Keratinocyte (primary cell): ENCODE measurements around the gene HKDC1. TPM values are rescaled to one million over a fixed set of nuclear protein-coding genes. Genes with fewer than 3 reads are reported as not detected.

Experiments used
- DNase-seq: peaks from one replicate; pipeline ENCODE4 v3.0.0-alpha.2; 2011; ENCODE audit warnings: low read depth, missing footprints, low spot score
- FAIRE-seq: peaks from 2 replicates; lab custom pipeline; 2011; peaks lifted over from hg19 to GRCh38; lab: Jason Lieb, UNC
- H2AFZ ChIP-seq: 2 replicates; pipeline ENCODE4 v1.6.0; 2012; ENCODE audit warnings: low read length, control low read depth, inconsistent platforms; ENCODE audit not compliant: control insufficient read depth
- H3K27ac ChIP-seq: 2 replicates; pipeline ENCODE4 v1.5.1; 2011; ENCODE audit warnings: low read length; ENCODE audit not compliant: control insufficient read depth, insufficient read depth
- H3K27me3 ChIP-seq: 3 replicates; pipeline ENCODE4 v1.6.0; 2011; ENCODE audit warnings: low read length; ENCODE audit not compliant: control insufficient read depth, insufficient read depth; ENCODE audit errors: extremely low read depth
- H3K36me3 ChIP-seq, 2 experiments: 2 replicates in 1 of 2; 3 replicates in 1 of 2; pipeline ENCODE4 v1.5.1; 2011; ENCODE audit warnings: low read length in 2 of 2, mild to moderate bottlenecking in 1 of 2; ENCODE audit not compliant: control insufficient read depth in 2 of 2, insufficient read depth in 2 of 2; ENCODE audit errors: extremely low read depth in 1 of 2
- H3K4me1 ChIP-seq: 3 replicates; pipeline ENCODE4 v1.5.1; 2011; ENCODE audit warnings: low read length; ENCODE audit not compliant: control insufficient read depth, insufficient read depth; ENCODE audit errors: extremely low read depth
- H3K4me2 ChIP-seq: 3 replicates; pipeline ENCODE4 v1.6.0; 2011; ENCODE audit warnings: low read depth, low read length; ENCODE audit not compliant: control insufficient read depth, insufficient read depth; ENCODE audit errors: extremely low read depth
- H3K4me3 ChIP-seq, 3 experiments: fragments of 200-600 bp in 1 of 3; sonication (generic) in 1 of 3; 2 replicates in 2 of 3; 3 replicates in 1 of 3; pipeline ENCODE4 v1.5.1; 2011 to 2016; ENCODE audit warnings: low read length in 3 of 3, mild to moderate bottlenecking in 3 of 3, control low read depth in 2 of 3, inconsistent platforms in 1 of 3, low read depth in 1 of 3, mixed read lengths in 1 of 3, mixed run types in 1 of 3, moderate library complexity in 1 of 3; ENCODE audit not compliant: control insufficient read depth in 2 of 3, insufficient read depth in 2 of 3; ENCODE audit errors: extremely low read depth in 1 of 3
- H3K79me2 ChIP-seq: 2 replicates; pipeline ENCODE4 v1.6.0; 2012; ENCODE audit warnings: low read length; ENCODE audit not compliant: control insufficient read depth, insufficient read depth
- H3K9ac ChIP-seq: 3 replicates; pipeline ENCODE4 v1.6.0; 2011; ENCODE audit warnings: low read length; ENCODE audit not compliant: control insufficient read depth, insufficient read depth; ENCODE audit errors: extremely low read depth
- H3K9me1 ChIP-seq: 3 replicates; pipeline ENCODE4 v1.6.0; 2011; ENCODE audit warnings: low read length; ENCODE audit not compliant: control insufficient read depth, insufficient read depth; ENCODE audit errors: extremely low read depth
- H3K9me3 ChIP-seq: 2 replicates; pipeline ENCODE4 v1.5.1; 2012; ENCODE audit warnings: low read depth, low read length; ENCODE audit not compliant: control insufficient read depth
- H4K20me1 ChIP-seq: 3 replicates; pipeline ENCODE4 v1.6.0; 2011; ENCODE audit warnings: low read length; ENCODE audit not compliant: control insufficient read depth, insufficient read depth; ENCODE audit errors: extremely low read depth
- CTCF ChIP-seq, 3 experiments: IDR thresholded peaks in 1 of 3; conservative IDR thresholded peaks in 1 of 3; optimal IDR thresholded peaks in 1 of 3; 2 replicates in 2 of 3; 3 replicates in 1 of 3; pipeline versions ENCODE3 to v1.5.1; 2011; ENCODE audit warnings: low read length in 3 of 3, mild to moderate bottlenecking in 3 of 3, moderate library complexity in 2 of 3, control low read depth in 1 of 3, inconsistent platforms in 1 of 3; ENCODE audit not compliant: insufficient read depth in 2 of 3; ENCODE audit errors: extremely low read depth in 1 of 3
- EZH2 ChIP-seq: IDR thresholded peaks from one replicate; pipeline ENCODE4 v1.6.1; 2012; ENCODE audit warnings: inconsistent platforms, mild to moderate bottlenecking, low read length, moderate library complexity
- dilution Hi-C: fragments of 300-500 bp; cut with MboI; formaldehyde crosslinking; loops from one replicate; pipeline ENCODE4 v1.7.0; 2020; ENCODE audit warnings: low sequenced_read_pairs; ENCODE audit not compliant: extremely low pct_ligation_motif_present
- polyA plus RNA-seq, 5 experiments: library from polyadenylated mRNA; depleted of rRNA in 3 of 5; stranded (reverse) in 3 of 5; stranded (forward) in 1 of 5; unstranded in 1 of 5; fragments of >200 nt; gene quantifications; 1 replicate in 1 of 5; 2 replicates in 3 of 5; 3 replicates in 1 of 5; pipeline versions ENCODE4 v1.2.1 to v1.2.3, GENCODE V29; 2011 to 2012; ENCODE audit warnings: missing spikeins in 2 of 5, low read depth in 1 of 5, low replicate concordance in 1 of 5

HKDC1 gene
- polyA plus RNA-seq, 1 donor (not counting 4 experiments of a cell fraction or from before 2014, with no cell fraction given) = 0.33 TPM

DNA sequence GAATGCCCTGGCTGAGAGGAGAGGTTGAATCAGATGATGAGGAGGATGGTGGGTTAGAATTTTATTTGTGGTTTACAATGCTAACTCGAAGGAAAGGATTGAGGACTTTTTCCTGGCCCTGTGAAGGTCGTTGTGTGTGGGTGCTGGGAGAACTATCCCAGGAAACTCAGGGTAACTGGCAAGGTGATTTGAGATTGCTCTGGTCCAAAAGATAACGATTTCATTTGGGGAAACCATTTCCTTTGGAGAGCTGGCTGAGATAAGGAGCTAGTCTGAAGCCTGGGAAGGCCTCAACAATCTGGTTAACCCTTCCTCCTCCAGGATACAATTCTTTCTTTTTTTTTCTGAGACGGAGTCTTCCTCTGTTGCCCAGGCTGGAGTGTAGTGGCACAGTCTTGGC lies 91.2 kb downstream of the HKDC1 start:
- Histone ChIP-seq H3K27me3 (no peaks in the 10 kb centered on the region), H3K36me3 (no peaks in the 10 kb centered on the region), H4K20me1 (no peaks in the 10 kb centered on the region), H3K4me2 (no peak overlapping the region), H2AFZ (no peak overlapping the region), H3K4me3 (no peak overlapping the region), H3K9me3 (no peaks in the 10 kb centered on the region), H3K9me1 (no peaks in the 10 kb centered on the region), H3K4me1 (peaks cover 4% of the 10 kb centered on the region), H3K27ac (no peak overlapping the region), H3K79me2 (no peaks in the 10 kb centered on the region), H3K9ac (no peak overlapping the region)
- no peak for DNase-seq
- FAIRE-seq = no peak
- TF ChIP-seq EZH2 = no peak
- no peak for TF ChIP-seq CTCF (optimal IDR thresholded peaks at IDR 0.05 in 1 of 3, IDR thresholded peaks at IDR 0.05 in 1 of 3, conservative IDR thresholded peaks at IDR 0.05 in 1 of 3; ENCODE audit: extremely low read depth in 1 of 3, insufficient read depth in 2 of 3, low read length in 3 of 3)
- dilution Hi-C loops = no loop called here

DNA sequence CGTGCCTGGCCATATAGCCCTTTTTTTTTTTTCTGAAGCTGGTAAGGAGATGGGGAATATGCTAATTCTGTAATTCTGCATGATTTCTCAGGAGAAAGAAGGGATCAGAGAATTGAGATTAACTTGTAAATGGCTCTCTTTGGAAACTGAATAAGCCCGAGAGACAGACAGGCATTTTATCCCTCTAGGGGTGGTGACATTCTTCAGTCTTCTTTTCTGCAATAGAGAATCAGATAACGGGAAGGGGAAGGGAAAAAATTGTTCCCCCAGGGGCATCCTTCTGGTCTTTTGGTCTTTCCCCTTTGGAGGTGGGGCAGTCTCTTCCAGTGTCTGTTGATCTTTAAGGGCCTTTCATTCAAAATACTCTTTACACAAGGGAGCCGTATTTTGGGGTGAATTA lies 92.4 kb downstream of the HKDC1 start:
- peaks cover 16% of the 10 kb centered on the region for H3K4me1 ChIP-seq
- FAIRE-seq = no peak
- no peak for TF ChIP-seq CTCF (optimal IDR thresholded peaks at IDR 0.05 in 1 of 3, IDR thresholded peaks at IDR 0.05 in 1 of 3, conservative IDR thresholded peaks at IDR 0.05 in 1 of 3; ENCODE audit: extremely low read depth in 1 of 3, insufficient read depth in 2 of 3, low read length in 3 of 3)
- no peak for TF ChIP-seq EZH2

More for the DNA sequence above, 92.4 kb downstream of the HKDC1 start:
- no peak overlapping the region for H3K9ac ChIP-seq
- H3K27ac ChIP-seq = no peak overlapping the region
- no peaks in the 10 kb centered on the region for H4K20me1 ChIP-seq
- H3K27me3 ChIP-seq = no peaks in the 10 kb centered on the region
- dilution Hi-C loops = no loop called here
- H3K9me3 ChIP-seq = no peaks in the 10 kb centered on the region
- no peak overlapping the region for H2AFZ ChIP-seq
- no peak overlapping the region for H3K4me3 ChIP-seq
- no peaks in the 10 kb centered on the region for H3K9me1 ChIP-seq
- no peak for DNase-seq
- H3K4me2 ChIP-seq = no peak overlapping the region
- H3K79me2 ChIP-seq = no peaks in the 10 kb centered on the region
- H3K36me3 ChIP-seq = no peaks in the 10 kb centered on the region
